K562 (cell line): ENCODE data around the gene AGT. TPM values are rescaled to one million over a fixed set of nuclear protein-coding genes. Genes with fewer than 3 reads are reported as not detected.

ENCODE experiments used
- ATAC-seq: fragments of 200-7000 bp; cut with Tn5 transposase; 3 replicates; pipeline ENCODE4 v1.9.1; 2020; ENCODE audit warnings: moderate library complexity
- BruUV-seq: library from RNA; stranded (reverse); fragments of 400-500 nt; replicated peaks from 2 replicates; lab custom pipeline; 2021; lab: Mats Ljungman, UMichigan
- CTCF ChIA-PET: fragments of 300-600 bp; formaldehyde crosslinking; extraction: SDS; loops from one replicate; lab custom pipeline; 2021; ENCODE audit warnings: low intra/inter-chr PET ratio; lab: Yijun Ruan, JAX
- POLR2A ChIA-PET: fragments of 300-600, 350-650 bp; sonication (Branson Sonifier 250); formaldehyde crosslinking; extraction: SDS; loops from one replicate; lab custom pipeline; 2021; ENCODE audit warnings: antibody characterized with exemption, inconsistent platforms; lab: Yijun Ruan, JAX
- DNase-seq, 4 experiments: peaks; one replicate each; pipeline versions ENCODE4 v3.0.0 to v3.0.0-alpha.2; 2011 to 2018; ENCODE audit warnings: low spot score in 3 of 4, mixed read lengths in 3 of 4; ENCODE audit errors: extremely low read depth in 1 of 4
- FAIRE-seq: peaks from 2 replicates; lab custom pipeline; 2011; peaks lifted over from hg19 to GRCh38; lab: Jason Lieb, UNC
- H2AFZ ChIP-seq: 2 replicates; pipeline ENCODE4 v1.6.0; 2011; ENCODE audit warnings: low read depth, low read length, control low read depth, inconsistent platforms
- H3K27ac ChIP-seq: fragments of 200-600 bp; 3 replicates; pipeline ENCODE4 v1.8.0; 2011; ENCODE audit warnings: low read depth, mild to moderate bottlenecking, control low read depth, inconsistent platforms, low read length, moderate library complexity, mixed read lengths; ENCODE audit errors: extremely low read depth
- H3K27me3 ChIP-seq, 2 experiments: fragments of 300-600 bp in 1 of 2; 2 replicates in 1 of 2; 3 replicates in 1 of 2; pipeline versions ENCODE4 v1.6.0 to v1.8.0; 2011; ENCODE audit warnings: inconsistent platforms in 2 of 2, low read length in 2 of 2, mild to moderate bottlenecking in 1 of 2, mixed read lengths in 1 of 2, moderate library complexity in 1 of 2; ENCODE audit not compliant: control insufficient read depth in 2 of 2, insufficient read depth in 2 of 2
- H3K36me3 ChIP-seq: fragments of 300-600 bp; 3 replicates; pipeline ENCODE4 v1.8.0; 2011; ENCODE audit warnings: mild to moderate bottlenecking, low read length, inconsistent platforms; ENCODE audit not compliant: control insufficient read depth, insufficient read depth
- H3K4me1 ChIP-seq, 2 experiments: fragments of 200-600 bp in 1 of 2; replicated peaks in 1 of 2; 2 replicates in 1 of 2; 3 replicates in 1 of 2; pipeline versions ENCODE4 v1.5.1 to v1.8.0; 2011; ENCODE audit warnings: inconsistent platforms in 2 of 2, low read length in 2 of 2, mild to moderate bottlenecking in 1 of 2, mixed read lengths in 1 of 2, moderate library complexity in 1 of 2; ENCODE audit not compliant: control insufficient read depth in 2 of 2, insufficient read depth in 2 of 2
- H3K4me2 ChIP-seq: 2 replicates; pipeline ENCODE4 v1.6.1; 2011; ENCODE audit warnings: low read length, control low read depth, inconsistent platforms, mixed read lengths; ENCODE audit not compliant: insufficient read depth
- H3K4me3 ChIP-seq: fragments of 200-600 bp; sonication (generic), shearing (Covaris generic); 2 replicates; pipeline ENCODE4 v1.5.1; 2016; ENCODE audit warnings: control low read depth, inconsistent platforms
- H3K79me2 ChIP-seq: fragments of 200-600 bp; 3 replicates; pipeline ENCODE4 v1.8.0; 2011; ENCODE audit warnings: low read length, inconsistent platforms; ENCODE audit not compliant: control insufficient read depth, insufficient read depth
- H3K9ac ChIP-seq, 2 experiments: 2 replicates each; pipeline versions ENCODE4 v1.6.0 to v1.6.1; 2011; ENCODE audit warnings: low read depth in 2 of 2, low read length in 2 of 2, control low read depth in 1 of 2, inconsistent platforms in 1 of 2, mild to moderate bottlenecking in 1 of 2, mixed read lengths in 1 of 2; ENCODE audit not compliant: insufficient read depth in 1 of 2
- H3K9me1 ChIP-seq: one replicate; pipeline ENCODE4 v1.6.0; 2011; ENCODE audit warnings: inconsistent platforms, mild to moderate bottlenecking, low read length, moderate library complexity; ENCODE audit not compliant: control insufficient read depth, insufficient read depth
- H3K9me3 ChIP-seq: replicated peaks from 2 replicates; pipeline ENCODE4 v1.5.1; 2011; ENCODE audit warnings: low read depth, low read length, inconsistent platforms; ENCODE audit not compliant: control insufficient read depth, insufficient read depth
- H4K20me1 ChIP-seq: replicated peaks from 2 replicates; pipeline ENCODE4 v1.6.1; 2011; ENCODE audit warnings: low read length, inconsistent platforms, mixed read lengths; ENCODE audit not compliant: control insufficient read depth, insufficient read depth
- ATF7 ChIP-seq: fragments of 450-650 bp; IDR thresholded peaks from 2 replicates; pipeline ENCODE4 v1.7.1; 2014; ENCODE audit warnings: mild to moderate bottlenecking, moderate library complexity
- BCOR ChIP-seq: fragments of 450-650 bp; IDR thresholded peaks from 2 replicates; pipeline ENCODE4 v1.6.1; 2016
- BMI1 ChIP-seq: fragments of 150-350 bp; IDR thresholded peaks from 2 replicates; pipeline ENCODE4 v1.6.1; 2014; ENCODE audit warnings: low read length
- C11orf30 ChIP-seq: fragments of 450-650 bp; IDR thresholded peaks from 2 replicates; pipeline ENCODE4 v1.6.1; 2016; ENCODE audit warnings: low read depth, mild to moderate bottlenecking
- KDM2B ChIP-seq: fragments of 250-450 bp; sonication (Bioruptor Pico); IDR thresholded peaks from 2 replicates; pipeline ENCODE4 v1.8.0; 2021; ENCODE audit warnings: mild to moderate bottlenecking, moderate library complexity
- L3MBTL2 ChIP-seq: fragments of 450-650 bp; IDR thresholded peaks from 2 replicates; pipeline ENCODE4 v1.6.1; 2016; ENCODE audit warnings: mild to moderate bottlenecking, moderate library complexity
- MAFF ChIP-seq: IDR thresholded peaks from 2 replicates; pipeline ENCODE4 v1.6.1; 2012; ENCODE audit warnings: low read length, improper control_type of control experiment
- MBD2 ChIP-seq: sonication (generic); IDR thresholded peaks from 2 replicates; pipeline ENCODE4 v1.6.1; 2016; ENCODE audit warnings: low read depth, borderline replicate concordance
- MTF1 ChIP-seq: fragments of 250-450 bp; sonication (Bioruptor Pico); IDR thresholded peaks from 2 replicates; pipeline ENCODE4 v1.9.0; 2021; ENCODE audit warnings: moderate library complexity, mild to moderate bottlenecking, inconsistent platforms, borderline replicate concordance
- NCOR1 ChIP-seq: fragments of 450-650 bp; IDR thresholded peaks from 2 replicates; pipeline ENCODE4 v1.6.1; 2016; ENCODE audit warnings: mild to moderate bottlenecking, moderate library complexity
- PHB ChIP-seq: fragments of 250-450 bp; sonication (Bioruptor Pico); IDR thresholded peaks from 2 replicates; pipeline ENCODE4 v1.5.0; 2021
- RB1 ChIP-seq: fragments of 450-650 bp; IDR thresholded peaks from 2 replicates; pipeline ENCODE4 v1.6.1; 2017; ENCODE audit warnings: low read depth, mild to moderate bottlenecking
- SMARCE1 ChIP-seq: fragments of 450-650 bp; IDR thresholded peaks from 2 replicates; pipeline ENCODE4 v1.7.1; 2016; ENCODE audit warnings: mild to moderate bottlenecking
- YY1 ChIP-seq, 3 experiments: IDR thresholded peaks; 2 replicates each; pipeline ENCODE4 v1.6.1; 2011; ENCODE audit warnings: low read length in 2 of 3, mild to moderate bottlenecking in 2 of 3, moderate library complexity in 2 of 3, borderline replicate concordance in 1 of 3, control low read depth in 1 of 3, low read depth in 1 of 3; ENCODE audit not compliant: insufficient read depth in 3 of 3, insufficient replicate concordance in 2 of 3, control insufficient read depth in 1 of 3, insufficient read length in 1 of 3; ENCODE audit errors: extremely low read depth in 1 of 3
- WGBS: fragments of 100-300 bp; shearing (Covaris generic); methylation state at CpG from one replicate; pipeline ENCODE4 v1.1.6; 2016; ENCODE audit warnings: low coverage, mixed read lengths; ENCODE audit not compliant: insufficient coverage; ENCODE audit errors: missing lambda C conversion rate; 5-methylcytosine and 5-hydroxymethylcytosine counted together
- in situ Hi-C: fragments of 300-500 bp; cut with MboI; formaldehyde crosslinking; loops from 4 replicates; pipeline ENCODE4 v1.15.0; 2018; ENCODE audit warnings: inconsistent platforms, mixed read lengths
- intact Hi-C: fragments of 100-400 bp; cut with micrococcal nuclease; formaldehyde crosslinking; loops from 2 replicates; pipeline ENCODE4 v1.14.2; 2022
- polyA plus RNA-seq, 8 experiments: library from polyadenylated mRNA; depleted of rRNA in 4 of 8; stranded (reverse) in 5 of 8; unstranded in 3 of 8; fragments of >200 nt; fragmentation: Nextera tagmentation in 2 of 8; fragmentation: Illumina TruSeq in 1 of 8; extraction: Ambion mirVana in 2 of 8; extraction: Trizol in 1 of 8; gene quantifications; 2 replicates each; pipeline versions ENCODE4 v1.2.1 to v1.2.3, GENCODE V29; 2011 to 2014; ENCODE audit warnings: inconsistent platforms in 1 of 8, missing spikeins in 1 of 8
- total RNA-seq, 7 experiments: library from RNA; depleted of rRNA in 6 of 7; stranded (reverse); fragments of >200 nt in 6 of 7; fragmentation: Illumina TruSeq in 2 of 7; extraction: Trizol in 2 of 7; gene quantifications; 2 replicates each; pipeline versions ENCODE4 v1.2.1 to v1.2.3, GENCODE V29; 2011 to 2021; ENCODE audit warnings: low replicate concordance in 1 of 7
- TF ChIP-seq, protein P1 (sequence below): sonication (generic); formaldehyde crosslinking; IDR thresholded peaks from 2 replicates; pipeline ENCODE4 v1.8.0; 2022; ENCODE audit warnings: mild to moderate bottlenecking, missing genetic modification reagents
- TF ChIP-seq, protein P2 (sequence below): fragments of 250-450 bp; sonication (Bioruptor Pico); IDR thresholded peaks from 2 replicates; pipeline ENCODE4 v1.8.0; 2022; ENCODE audit warnings: moderate library complexity, mild to moderate bottlenecking, inconsistent platforms

AGT gene
- total and polyA plus RNA-seq, 9 of the 15 experiments (the other 6 are each of a cell fraction or from before 2014, with no cell fraction given): 0.40 TPM; not detected in 8

DNA sequence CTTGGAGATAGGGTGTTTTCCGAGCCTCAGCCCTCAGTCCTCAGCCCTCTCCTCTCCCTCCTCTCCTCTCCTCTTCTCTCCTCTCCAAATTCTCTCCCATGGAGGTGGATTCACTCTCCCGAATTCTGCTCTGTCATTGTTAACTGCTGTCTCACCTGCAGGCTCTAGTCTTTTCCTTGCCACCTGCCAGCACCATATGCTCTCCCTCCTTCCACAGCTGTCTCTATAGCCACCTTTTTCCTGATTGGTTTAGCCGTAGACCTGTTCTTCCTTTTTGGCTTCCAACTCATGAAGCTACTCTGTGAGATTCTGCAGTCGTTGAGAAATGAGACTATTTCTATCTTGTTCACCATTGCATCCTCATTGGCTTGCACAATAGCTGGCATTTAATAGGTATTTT, 51.9 kb downstream of the AGT start (continued):
- TF ChIP-seq, protein P1, sequence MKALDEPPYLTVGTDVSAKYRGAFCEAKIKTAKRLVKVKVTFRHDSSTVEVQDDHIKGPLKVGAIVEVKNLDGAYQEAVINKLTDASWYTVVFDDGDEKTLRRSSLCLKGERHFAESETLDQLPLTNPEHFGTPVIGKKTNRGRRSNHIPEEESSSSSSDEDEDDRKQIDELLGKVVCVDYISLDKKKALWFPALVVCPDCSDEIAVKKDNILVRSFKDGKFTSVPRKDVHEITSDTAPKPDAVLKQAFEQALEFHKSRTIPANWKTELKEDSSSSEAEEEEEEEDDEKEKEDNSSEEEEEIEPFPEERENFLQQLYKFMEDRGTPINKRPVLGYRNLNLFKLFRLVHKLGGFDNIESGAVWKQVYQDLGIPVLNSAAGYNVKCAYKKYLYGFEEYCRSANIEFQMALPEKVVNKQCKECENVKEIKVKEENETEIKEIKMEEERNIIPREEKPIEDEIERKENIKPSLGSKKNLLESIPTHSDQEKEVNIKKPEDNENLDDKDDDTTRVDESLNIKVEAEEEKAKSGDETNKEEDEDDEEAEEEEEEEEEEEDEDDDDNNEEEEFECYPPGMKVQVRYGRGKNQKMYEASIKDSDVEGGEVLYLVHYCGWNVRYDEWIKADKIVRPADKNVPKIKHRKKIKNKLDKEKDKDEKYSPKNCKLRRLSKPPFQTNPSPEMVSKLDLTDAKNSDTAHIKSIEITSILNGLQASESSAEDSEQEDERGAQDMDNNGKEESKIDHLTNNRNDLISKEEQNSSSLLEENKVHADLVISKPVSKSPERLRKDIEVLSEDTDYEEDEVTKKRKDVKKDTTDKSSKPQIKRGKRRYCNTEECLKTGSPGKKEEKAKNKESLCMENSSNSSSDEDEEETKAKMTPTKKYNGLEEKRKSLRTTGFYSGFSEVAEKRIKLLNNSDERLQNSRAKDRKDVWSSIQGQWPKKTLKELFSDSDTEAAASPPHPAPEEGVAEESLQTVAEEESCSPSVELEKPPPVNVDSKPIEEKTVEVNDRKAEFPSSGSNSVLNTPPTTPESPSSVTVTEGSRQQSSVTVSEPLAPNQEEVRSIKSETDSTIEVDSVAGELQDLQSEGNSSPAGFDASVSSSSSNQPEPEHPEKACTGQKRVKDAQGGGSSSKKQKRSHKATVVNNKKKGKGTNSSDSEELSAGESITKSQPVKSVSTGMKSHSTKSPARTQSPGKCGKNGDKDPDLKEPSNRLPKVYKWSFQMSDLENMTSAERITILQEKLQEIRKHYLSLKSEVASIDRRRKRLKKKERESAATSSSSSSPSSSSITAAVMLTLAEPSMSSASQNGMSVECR (CRISPR knock-in tag): no peak
- TF ChIP-seq SMARCE1: no peak
- TF ChIP-seq, all 486 proteins: peak for 0

DNA sequence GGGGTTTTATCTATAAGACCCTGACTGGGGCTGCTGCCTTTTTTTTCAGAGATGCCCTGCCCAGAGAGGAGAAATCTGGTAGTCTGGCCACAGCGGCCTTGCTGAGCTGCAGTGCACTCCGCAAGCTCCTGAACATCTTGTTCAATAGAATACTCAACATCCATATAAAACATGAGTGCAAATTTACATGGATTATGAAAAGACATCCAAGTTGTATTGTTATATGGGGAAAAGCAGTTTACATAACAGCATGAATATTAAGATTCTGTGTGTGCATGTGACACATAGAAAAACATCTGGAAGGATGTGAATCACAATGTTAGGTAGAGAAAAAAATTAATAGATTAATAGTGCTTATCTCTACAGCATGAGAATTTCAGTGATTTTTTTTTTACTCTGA, 55.2 kb downstream of the AGT start:
- DNase-seq (no peak), FAIRE-seq (no peak), ATAC-seq (no peak)
- in situ Hi-C loops (no loop called here), intact Hi-C loops (no loop called here)
- Histone ChIP-seq H3K27me3 (no peaks in the 10 kb centered on the region), H3K9me1 (no peaks in the 10 kb centered on the region), H3K9ac (no peak overlapping the region), H3K27ac (no peak overlapping the region), H3K9me3 (no peaks in the 10 kb centered on the region), H4K20me1 (no peaks in the 10 kb centered on the region), H3K4me2 (no peak overlapping the region), H3K36me3 (peaks cover 30% of the 10 kb centered on the region; the same call in 1 of the 3 replicates), H3K4me1 (no peaks in the 10 kb centered on the region), H2AFZ (no peak overlapping the region), H3K79me2 (0 out of 3 replicates have a peak, but pooled peaks cover 1% of the 10 kb centered on the region), H3K4me3 (no peak overlapping the region)
- ChIA-PET CTCF (no interaction called here), POLR2A (interaction anchor here (0.7 kb wide), 1 partner anchor 17 kb away, joined by 3 read pairs; no protein-coding TSS in a partner anchor)
- no TSS peak for BruUV-seq
- 89% methylated on average over 2 of the region's 2 CpGs for WGBS
- TF ChIP-seq C11orf30 (no peak), ATF7 (no peak), NCOR1 (no peak), KDM2B (CRISPR knock-in tag) (no peak), BCOR (no peak), MAFF (no peak), BMI1 (no peak), L3MBTL2 (no peak), MTF1 (CRISPR knock-in tag) (no peak), YY1 (IDR thresholded peaks at IDR 0.05; ENCODE audit: borderline replicate concordance in 1 of 3, control insufficient read depth in 1 of 3, extremely low read depth in 1 of 3, insufficient read depth in 3 of 3, insufficient read length in 1 of 3, insufficient replicate concordance in 2 of 3, low read depth in 1 of 3, low read length in 2 of 3) (no peak), RB1 (no peak), PHB (CRISPR knock-in tag) (no peak), MBD2 (no peak)
- TF ChIP-seq, protein P2, sequence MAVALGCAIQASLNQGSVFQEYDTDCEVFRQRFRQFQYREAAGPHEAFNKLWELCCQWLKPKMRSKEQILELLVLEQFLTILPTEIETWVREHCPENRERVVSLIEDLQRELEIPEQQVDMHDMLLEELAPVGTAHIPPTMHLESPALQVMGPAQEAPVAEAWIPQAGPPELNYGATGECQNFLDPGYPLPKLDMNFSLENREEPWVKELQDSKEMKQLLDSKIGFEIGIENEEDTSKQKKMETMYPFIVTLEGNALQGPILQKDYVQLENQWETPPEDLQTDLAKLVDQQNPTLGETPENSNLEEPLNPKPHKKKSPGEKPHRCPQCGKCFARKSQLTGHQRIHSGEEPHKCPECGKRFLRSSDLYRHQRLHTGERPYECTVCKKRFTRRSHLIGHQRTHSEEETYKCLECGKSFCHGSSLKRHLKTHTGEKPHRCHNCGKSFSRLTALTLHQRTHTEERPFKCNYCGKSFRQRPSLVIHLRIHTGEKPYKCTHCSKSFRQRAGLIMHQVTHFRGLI (CRISPR knock-in tag): no peak
